MM.1S (cell line): Measurements from ENCODE around the gene TPSD1.

Experiments
- DNase-seq: peaks from one replicate; pipeline ENCODE4 v3.0.0-alpha.2; 2015
- H2AFZ ChIP-seq: fragments of 300-600 bp; sonication (generic); 2 replicates; pipeline ENCODE4 v1.6.0; 2016; ENCODE audit warnings: antibody characterized with exemption, low read length
- H3F3A ChIP-seq: fragments of 300-600 bp; sonication (generic); 2 replicates; pipeline ENCODE4 v1.6.1; 2016; ENCODE audit warnings: mild to moderate bottlenecking, antibody characterized with exemption, low read length, moderate library complexity, mixed read lengths; ENCODE audit not compliant: insufficient read depth
- H3K27ac ChIP-seq: fragments of 300-600 bp; sonication (generic); 2 replicates; pipeline ENCODE4 v1.5.1; 2016; ENCODE audit warnings: mild to moderate bottlenecking, low read length
- H3K27me3 ChIP-seq: fragments of 300-600 bp; sonication (generic); replicated peaks from 2 replicates; pipeline ENCODE4 v1.6.0; 2016; ENCODE audit warnings: low read length; ENCODE audit not compliant: insufficient read depth
- H3K36me3 ChIP-seq: fragments of 300-600 bp; sonication (generic); replicated peaks from 2 replicates; pipeline ENCODE4 v1.6.1; 2016; ENCODE audit warnings: mild to moderate bottlenecking, low read length, mixed read lengths; ENCODE audit not compliant: insufficient read depth
- H3K4me1 ChIP-seq: fragments of 300-600 bp; sonication (generic); 2 replicates; pipeline ENCODE4 v1.6.1; 2016; ENCODE audit warnings: low read length, mixed read lengths
- H3K4me2 ChIP-seq: fragments of 300-600 bp; sonication (generic); 2 replicates; pipeline ENCODE4 v1.6.0; 2016; ENCODE audit warnings: low read depth, low read length
- H3K4me3 ChIP-seq: fragments of 300-600 bp; sonication (generic); 2 replicates; pipeline ENCODE4 v1.5.1; 2016; ENCODE audit warnings: low read length, mixed read lengths
- H3K79me2 ChIP-seq: fragments of 300-600 bp; sonication (generic); 2 replicates; pipeline ENCODE4 v1.6.1; 2016; ENCODE audit warnings: mixed run types, low read length, mixed read lengths
- H3K9ac ChIP-seq: fragments of 300-600 bp; sonication (generic); 2 replicates; pipeline ENCODE4 v1.6.1; 2016; ENCODE audit warnings: low read length, mixed read lengths
- H3K9me2 ChIP-seq: fragments of 300-600 bp; sonication (generic); replicated peaks from 2 replicates; pipeline ENCODE4 v1.6.1; 2016; ENCODE audit warnings: mild to moderate bottlenecking, low read length, mixed read lengths; ENCODE audit not compliant: insufficient read depth
- H3K9me3 ChIP-seq: fragments of 300-600 bp; sonication (generic); replicated peaks from 2 replicates; pipeline ENCODE4 v1.6.1; 2016; ENCODE audit warnings: mild to moderate bottlenecking, low read length, mixed read lengths; ENCODE audit not compliant: insufficient read depth
- H4K20me1 ChIP-seq: fragments of 300-600 bp; sonication (generic); 2 replicates; pipeline ENCODE4 v1.6.1; 2016; ENCODE audit warnings: mild to moderate bottlenecking, low read length, moderate library complexity, mixed read lengths; ENCODE audit not compliant: insufficient read depth
- EZH2 ChIP-seq: fragments of 300-600 bp; sonication (generic); optimal IDR thresholded peaks from 2 replicates; pipeline ENCODE3; 2017; ENCODE audit warnings: low read depth, mild to moderate bottlenecking, antibody characterized with exemption, low read length, mixed read lengths
- EZH2phosphoT487 ChIP-seq: fragments of 300-600 bp; sonication (generic); IDR thresholded peaks from 2 replicates; pipeline ENCODE4 v1.6.1; 2018; ENCODE audit warnings: antibody characterized with exemption, low read length
- TF ChIP-seq, protein P1 (sequence below): fragments of 300-600 bp; sonication (generic); IDR thresholded peaks from 2 replicates; pipeline ENCODE4 v1.5.1; 2016; ENCODE audit warnings: antibody characterized with exemption, low read length, mixed read lengths

Gene TPSD1

DNA sequence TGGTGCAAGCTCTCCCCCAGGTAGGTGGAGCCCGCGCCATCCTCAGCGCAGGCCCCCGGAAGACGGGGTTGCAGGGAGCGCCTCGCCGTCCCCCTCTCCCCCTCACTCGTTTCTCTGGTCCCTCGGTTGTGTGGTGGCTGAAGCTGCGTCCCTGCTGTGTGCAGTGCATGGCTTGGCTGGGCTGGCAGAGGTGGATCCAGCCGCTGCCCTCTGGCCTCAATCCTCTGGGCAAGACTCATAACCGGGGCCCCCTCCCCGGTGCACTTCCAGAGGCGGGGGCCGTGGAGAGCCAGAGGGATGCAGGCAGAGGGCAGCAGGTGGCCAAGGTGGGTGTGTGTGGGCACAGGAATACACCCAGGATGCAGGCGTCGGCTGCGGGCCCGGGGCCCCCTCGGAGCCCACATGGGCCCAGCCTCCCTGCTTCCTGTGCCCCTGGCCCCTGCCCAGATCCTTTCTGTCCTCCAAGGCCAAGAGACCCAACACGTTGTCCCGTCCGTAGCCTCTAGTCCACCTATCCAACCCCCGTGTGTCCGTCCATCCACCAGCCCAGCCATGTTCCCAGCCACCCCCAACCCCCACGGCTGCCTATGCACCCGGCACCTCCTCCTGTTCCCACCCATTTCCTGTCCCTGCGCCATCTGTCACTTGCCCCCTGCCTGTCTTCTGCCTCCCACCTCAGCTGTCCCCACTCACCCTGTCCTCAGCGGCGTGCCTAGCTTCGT, 40.1 kb upstream of the TPSD1 start:
- Histone ChIP-seq H3K27me3 (peaks cover 98% of the 10 kb centered on the region), H3K9me2 (no peaks in the 10 kb centered on the region), H3K79me2 (no peaks in the 10 kb centered on the region), H3F3A (no peaks in the 10 kb centered on the region), H2AFZ (no peak overlapping the region), H3K36me3 (no peaks in the 10 kb centered on the region), H3K9ac (no peak overlapping the region), H3K27ac (no peak overlapping the region), H3K4me3 (no peak overlapping the region), H3K4me2 (no peak overlapping the region), H4K20me1 (no peaks in the 10 kb centered on the region), H3K9me3 (no peaks in the 10 kb centered on the region), H3K4me1 (no peaks in the 10 kb centered on the region)
- DNase-seq = no peak
- TF ChIP-seq, protein P1, sequence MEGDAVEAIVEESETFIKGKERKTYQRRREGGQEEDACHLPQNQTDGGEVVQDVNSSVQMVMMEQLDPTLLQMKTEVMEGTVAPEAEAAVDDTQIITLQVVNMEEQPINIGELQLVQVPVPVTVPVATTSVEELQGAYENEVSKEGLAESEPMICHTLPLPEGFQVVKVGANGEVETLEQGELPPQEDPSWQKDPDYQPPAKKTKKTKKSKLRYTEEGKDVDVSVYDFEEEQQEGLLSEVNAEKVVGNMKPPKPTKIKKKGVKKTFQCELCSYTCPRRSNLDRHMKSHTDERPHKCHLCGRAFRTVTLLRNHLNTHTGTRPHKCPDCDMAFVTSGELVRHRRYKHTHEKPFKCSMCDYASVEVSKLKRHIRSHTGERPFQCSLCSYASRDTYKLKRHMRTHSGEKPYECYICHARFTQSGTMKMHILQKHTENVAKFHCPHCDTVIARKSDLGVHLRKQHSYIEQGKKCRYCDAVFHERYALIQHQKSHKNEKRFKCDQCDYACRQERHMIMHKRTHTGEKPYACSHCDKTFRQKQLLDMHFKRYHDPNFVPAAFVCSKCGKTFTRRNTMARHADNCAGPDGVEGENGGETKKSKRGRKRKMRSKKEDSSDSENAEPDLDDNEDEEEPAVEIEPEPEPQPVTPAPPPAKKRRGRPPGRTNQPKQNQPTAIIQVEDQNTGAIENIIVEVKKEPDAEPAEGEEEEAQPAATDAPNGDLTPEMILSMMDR = no peak
- no peak for TF ChIP-seq EZH2phosphoT487
- TF ChIP-seq EZH2 = no peak

DNA sequence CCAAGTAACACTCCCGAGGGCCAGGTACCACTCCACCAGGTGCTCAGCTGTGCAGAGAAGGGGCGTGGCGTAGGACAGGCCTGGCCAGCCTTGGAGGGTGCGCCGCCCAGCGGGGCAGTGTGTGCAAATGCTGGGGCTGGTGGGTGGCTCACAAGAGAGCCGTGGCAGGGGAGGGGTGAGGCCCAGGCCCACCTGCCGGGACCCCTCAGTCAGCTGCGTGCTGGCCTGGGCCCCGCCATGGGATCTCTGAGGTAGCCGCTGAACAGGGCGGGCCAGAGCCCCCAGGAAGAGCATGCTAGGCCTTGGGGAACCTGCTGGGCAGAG, 39.6 kb upstream of the TPSD1 start:
- Histone ChIP-seq H3F3A (no peaks in the 10 kb centered on the region), H3K9ac (no peak overlapping the region), H3K36me3 (no peaks in the 10 kb centered on the region), H2AFZ (no peak overlapping the region), H3K27me3 (peaks cover 98% of the 10 kb centered on the region), H3K4me2 (no peak overlapping the region), H3K4me3 (no peak overlapping the region), H3K27ac (no peak overlapping the region), H3K4me1 (no peaks in the 10 kb centered on the region), H3K9me2 (no peaks in the 10 kb centered on the region), H4K20me1 (no peaks in the 10 kb centered on the region), H3K79me2 (no peaks in the 10 kb centered on the region), H3K9me3 (no peaks in the 10 kb centered on the region)
- TF ChIP-seq, protein P1 = no peak
- no peak for TF ChIP-seq EZH2phosphoT487
- TF ChIP-seq EZH2 = no peak
- no peak for DNase-seq

DNA sequence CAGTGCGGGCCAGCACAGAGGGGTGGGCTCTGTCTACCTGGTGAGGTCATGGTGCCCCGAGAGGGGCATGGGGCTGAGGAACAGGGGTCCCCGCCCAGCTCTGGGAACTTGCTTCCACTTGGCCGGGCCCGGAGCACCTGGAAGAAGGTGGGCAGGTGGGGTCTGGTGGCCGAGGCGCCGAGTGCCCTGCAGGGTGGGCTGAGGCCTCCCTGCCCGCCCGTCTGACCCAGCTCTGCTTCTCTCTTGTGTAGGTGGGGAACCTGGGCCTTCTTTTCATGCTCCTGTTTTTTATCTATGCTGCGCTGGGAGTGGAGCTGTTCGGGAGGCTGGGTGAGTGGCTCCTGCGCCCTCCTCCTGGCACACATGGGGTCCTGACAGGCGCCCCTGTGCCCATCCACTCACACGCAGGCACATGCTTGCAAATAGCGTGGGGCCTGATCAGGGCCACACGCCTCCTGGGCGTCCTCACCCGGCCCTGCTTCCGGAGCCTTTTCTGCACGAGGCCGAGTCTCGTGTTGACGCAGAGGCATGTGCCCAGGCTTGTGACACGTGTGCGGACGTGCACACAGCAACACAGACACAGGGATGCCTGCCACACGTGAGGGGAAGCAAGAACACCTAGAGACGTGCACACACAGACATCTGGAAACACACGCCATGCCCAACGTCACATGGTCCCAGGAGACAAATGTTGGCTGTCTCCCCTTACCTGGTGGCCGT, 39.0 kb upstream of the TPSD1 start:
- Histone ChIP-seq H3K4me2 (no peak overlapping the region), H3K9me2 (no peaks in the 10 kb centered on the region), H3K9ac (no peak overlapping the region), H3K4me1 (no peaks in the 10 kb centered on the region), H3F3A (no peaks in the 10 kb centered on the region), H3K4me3 (no peak overlapping the region), H2AFZ (no peak overlapping the region), H4K20me1 (no peaks in the 10 kb centered on the region), H3K36me3 (no peaks in the 10 kb centered on the region), H3K79me2 (no peaks in the 10 kb centered on the region), H3K27me3 (peaks cover 98% of the 10 kb centered on the region), H3K27ac (no peak overlapping the region), H3K9me3 (no peaks in the 10 kb centered on the region)
- DNase-seq = no peak
- no peak for TF ChIP-seq EZH2phosphoT487
- no peak for TF ChIP-seq EZH2
- TF ChIP-seq, protein P1 = no peak
